ENCODE measurements around the gene SULT1A2.
"Not testable (repeated sequence)": the region's sequence is repeated elsewhere in the genome, so short reads cannot be mapped to it uniquely, and the experiment has no call there.

The SULT1A2 gene

GRCh38 chr16:28596840-28597691 lies at the start of gene SULT1A2:
Gene SULT1A2, minus strand, starts transcription at chr16:28597050. Its CDS starts 1,120 bp downstream, at chr16:28595930.
- no peaks in the 10 kb centered on the region for H3K9me3 ChIP-seq (ENCODE audit: insufficient read depth, low read length)
- no peaks in the 10 kb centered on the region for H3K79me2 ChIP-seq (ENCODE audit: insufficient read depth, low read length)
- H3F3A ChIP-seq (ENCODE audit: insufficient read depth) = no peaks in the 10 kb centered on the region
- no peak within 1 kb of the TSS for H3K9ac ChIP-seq (ENCODE audit: low read length)
- no peaks in the 10 kb centered on the region for H3K36me3 ChIP-seq (ENCODE audit: low read length)
- H3K9me2 ChIP-seq (replicated peaks; ENCODE audit: insufficient read depth, low read length) = no peaks in the 10 kb centered on the region
- no peaks in the 10 kb centered on the region for H4K20me1 ChIP-seq (ENCODE audit: low read depth, low read length)
- H3K4me2 ChIP-seq (ENCODE audit: low read depth, low read length, poor library complexity, severe bottlenecking) = no peak within 1 kb of the TSS
- no peak within 1 kb of the TSS for H3K27ac ChIP-seq (ENCODE audit: low read depth, low read length)
- no peaks in the 10 kb centered on the region for H3K27me3 ChIP-seq (ENCODE audit: low read length)
- no peak within 1 kb of the TSS for H3K4me3 ChIP-seq (ENCODE audit: insufficient read depth, low read length, poor library complexity, severe bottlenecking)
- H2AFZ ChIP-seq (ENCODE audit: low read depth, low read length, severe bottlenecking) = no peak within 1 kb of the TSS
- no peak for TF ChIP-seq EZH2phosphoT487 (conservative IDR thresholded peaks at IDR 0.05; ENCODE audit: low read length)
- no peak for TF ChIP-seq CTCF (IDR thresholded peaks at IDR 0.05; ENCODE audit: insufficient read depth, low read length, poor library complexity, severe bottlenecking)

GRCh38 chr16:28639959-28640358 lies 43.1 kb upstream of the SULT1A2 start:
- not testable (repeated sequence) for H3K4me2 ChIP-seq (ENCODE audit: low read depth, low read length, poor library complexity, severe bottlenecking)

GRCh38 chr16:28638359-28638758 lies 41.5 kb upstream of the SULT1A2 start:
- not testable (repeated sequence) for H3K4me2 ChIP-seq (ENCODE audit: low read depth, low read length, poor library complexity, severe bottlenecking)

More at GRCh38 chr16:28639959-28640358, 43.1 kb upstream of the SULT1A2 start:
- not testable (repeated sequence) for H3K9ac ChIP-seq (ENCODE audit: low read length); H3K9me2 ChIP-seq (replicated peaks; ENCODE audit: insufficient read depth, low read length); H3K9me3 ChIP-seq (ENCODE audit: insufficient read depth, low read length); H4K20me1 ChIP-seq (ENCODE audit: low read depth, low read length); H3F3A ChIP-seq (ENCODE audit: insufficient read depth); H3K36me3 ChIP-seq (ENCODE audit: low read length); H3K79me2 ChIP-seq (ENCODE audit: insufficient read depth, low read length); H3K4me3 ChIP-seq (ENCODE audit: insufficient read depth, low read length, poor library complexity, severe bottlenecking); H3K27ac ChIP-seq (ENCODE audit: low read depth, low read length); H2AFZ ChIP-seq (ENCODE audit: low read depth, low read length, severe bottlenecking); H3K27me3 ChIP-seq (ENCODE audit: low read length)

GRCh38 chr16:28637765-28638164 lies 40.9 kb upstream of the SULT1A2 start, which contains the start of gene NPIPB8:
Gene NPIPB8, plus strand, starts transcription at chr16:28638065. Its CDS starts 296 bp downstream, at chr16:28638361.
- H3K4me2 ChIP-seq (ENCODE audit: low read depth, low read length, poor library complexity, severe bottlenecking); H3K79me2 ChIP-seq (ENCODE audit: insufficient read depth, low read length); H3K9ac ChIP-seq (ENCODE audit: low read length); H3K27me3 ChIP-seq (ENCODE audit: low read length); H3K9me3 ChIP-seq (ENCODE audit: insufficient read depth, low read length); H3F3A ChIP-seq (ENCODE audit: insufficient read depth); H2AFZ ChIP-seq (ENCODE audit: low read depth, low read length, severe bottlenecking); H3K9me2 ChIP-seq (replicated peaks; ENCODE audit: insufficient read depth, low read length); H3K36me3 ChIP-seq (ENCODE audit: low read length); H3K4me3 ChIP-seq (ENCODE audit: insufficient read depth, low read length, poor library complexity, severe bottlenecking); H3K27ac ChIP-seq (ENCODE audit: low read depth, low read length); H4K20me1 ChIP-seq (ENCODE audit: low read depth, low read length): not testable (repeated sequence)

More at GRCh38 chr16:28638359-28638758, 41.5 kb upstream of the SULT1A2 start:
- not testable (repeated sequence) for H3K9me2 ChIP-seq (replicated peaks; ENCODE audit: insufficient read depth, low read length); H3K9me3 ChIP-seq (ENCODE audit: insufficient read depth, low read length); H3K27me3 ChIP-seq (ENCODE audit: low read length); H3K9ac ChIP-seq (ENCODE audit: low read length); H3K79me2 ChIP-seq (ENCODE audit: insufficient read depth, low read length); H3K36me3 ChIP-seq (ENCODE audit: low read length); H3K27ac ChIP-seq (ENCODE audit: low read depth, low read length); H2AFZ ChIP-seq (ENCODE audit: low read depth, low read length, severe bottlenecking); H3K4me3 ChIP-seq (ENCODE audit: insufficient read depth, low read length, poor library complexity, severe bottlenecking); H4K20me1 ChIP-seq (ENCODE audit: low read depth, low read length); H3F3A ChIP-seq (ENCODE audit: insufficient read depth)

GRCh38 chr16:28636093-28636823 lies 39.4 kb upstream of the SULT1A2 start:
- H3K4me2 ChIP-seq (ENCODE audit: low read depth, low read length, poor library complexity, severe bottlenecking); H4K20me1 ChIP-seq (ENCODE audit: low read depth, low read length); H3K27ac ChIP-seq (ENCODE audit: low read depth, low read length): not testable (repeated sequence)

GRCh38 chr16:28630905-28631304 lies 34.1 kb upstream of the SULT1A2 start:
- not testable (repeated sequence) for H2AFZ ChIP-seq (ENCODE audit: low read depth, low read length, severe bottlenecking); H3K79me2 ChIP-seq (ENCODE audit: insufficient read depth, low read length); H3K27ac ChIP-seq (ENCODE audit: low read depth, low read length); H4K20me1 ChIP-seq (ENCODE audit: low read depth, low read length); H3K4me2 ChIP-seq (ENCODE audit: low read depth, low read length, poor library complexity, severe bottlenecking); H3K9ac ChIP-seq (ENCODE audit: low read length); H3K36me3 ChIP-seq (ENCODE audit: low read length); H3F3A ChIP-seq (ENCODE audit: insufficient read depth); H3K27me3 ChIP-seq (ENCODE audit: low read length); H3K4me3 ChIP-seq (ENCODE audit: insufficient read depth, low read length, poor library complexity, severe bottlenecking); H3K9me3 ChIP-seq (ENCODE audit: insufficient read depth, low read length); H3K9me2 ChIP-seq (replicated peaks; ENCODE audit: insufficient read depth, low read length)

More at GRCh38 chr16:28636093-28636823, 39.4 kb upstream of the SULT1A2 start:
- H3K4me3 ChIP-seq (ENCODE audit: insufficient read depth, low read length, poor library complexity, severe bottlenecking); H3K9ac ChIP-seq (ENCODE audit: low read length); H3K36me3 ChIP-seq (ENCODE audit: low read length); H3K9me3 ChIP-seq (ENCODE audit: insufficient read depth, low read length); H3K79me2 ChIP-seq (ENCODE audit: insufficient read depth, low read length); H3K9me2 ChIP-seq (replicated peaks; ENCODE audit: insufficient read depth, low read length); H3K27me3 ChIP-seq (ENCODE audit: low read length); H3F3A ChIP-seq (ENCODE audit: insufficient read depth); H2AFZ ChIP-seq (ENCODE audit: low read depth, low read length, severe bottlenecking): not testable (repeated sequence)
